GM12878 (cell line): ENCODE data around the gene AGR3. TPM values are rescaled to one million over a fixed set of nuclear protein-coding genes. Genes with fewer than 3 reads are reported as not detected.

Experiments
- ATAC-seq: fragments of 200-7000 bp; cut with Tn5 transposase; 3 replicates; pipeline ENCODE4 v1.9.1; 2020; ENCODE audit warnings: mild to moderate bottlenecking, moderate library complexity
- BruUV-seq: library from RNA; stranded (reverse); fragments of 400-500 nt; replicated peaks from 2 replicates; lab custom pipeline; 2021; lab: Mats Ljungman, UMichigan
- CTCF ChIA-PET: fragments of 300-600 bp; sonication (Branson Sonifier 250); formaldehyde crosslinking; extraction: SDS; loops from one replicate; lab custom pipeline; 2021; ENCODE audit warnings: inconsistent platforms; lab: Yijun Ruan, JAX
- POLR2A ChIA-PET: fragments of 350-600 bp; formaldehyde crosslinking; extraction: SDS; loops from one replicate; lab custom pipeline; 2021; ENCODE audit warnings: inconsistent platforms; lab: Charles Lee
- RAD21 ChIA-PET: fragments of 300-600 bp; sonication (Branson Sonifier 250); formaldehyde crosslinking; loops from one replicate; lab custom pipeline; 2023; ENCODE audit warnings: antibody characterized with exemption; ENCODE audit not compliant: unreplicated experiment; lab: Charles Lee
- SMC1A ChIA-PET: fragments of 300-600 bp; sonication (Branson Sonifier 250); formaldehyde crosslinking; loops from one replicate; lab custom pipeline; 2023; ENCODE audit not compliant: unreplicated experiment, uncharacterized antibody; lab: Charles Lee
- DNase-seq: peaks from one replicate; pipeline ENCODE4 v3.0.0-alpha.2; 2011; ENCODE audit warnings: low read depth, low spot score
- FAIRE-seq: peaks from 3 replicates; lab custom pipeline; 2011; peaks lifted over from hg19 to GRCh38; lab: Jason Lieb, UNC
- H2AFZ ChIP-seq: 2 replicates; pipeline ENCODE4 v1.6.0; 2011; ENCODE audit warnings: low read depth, low read length, control low read depth; ENCODE audit not compliant: control insufficient read depth
- H3K27ac ChIP-seq: 2 replicates; pipeline ENCODE4 v1.5.1; 2011; ENCODE audit warnings: control low read depth; ENCODE audit not compliant: control insufficient read depth, insufficient read depth
- H3K27me3 ChIP-seq, 2 experiments: replicated peaks in 1 of 2; 2 replicates each; pipeline versions ENCODE4 v1.6.0 to v1.6.1; 2011; ENCODE audit warnings: low read length in 1 of 2; ENCODE audit not compliant: control insufficient read depth in 2 of 2, insufficient read depth in 2 of 2
- H3K36me3 ChIP-seq, 2 experiments: 2 replicates each; pipeline ENCODE4 v1.5.1; 2011; ENCODE audit warnings: low read length in 1 of 2; ENCODE audit not compliant: control insufficient read depth in 2 of 2, insufficient read depth in 2 of 2
- H3K4me1 ChIP-seq: 2 replicates; pipeline ENCODE4 v1.6.1; 2011; ENCODE audit warnings: mild to moderate bottlenecking, low read length, moderate library complexity, mixed read lengths; ENCODE audit not compliant: control insufficient read depth, insufficient read depth
- H3K4me2 ChIP-seq: 2 replicates; pipeline ENCODE4 v1.6.0; 2011; ENCODE audit warnings: control low read depth; ENCODE audit not compliant: control insufficient read depth, insufficient read depth
- H3K4me3 ChIP-seq: fragments of 200-600 bp; sonication (generic); 2 replicates; pipeline ENCODE4 v1.5.1; 2016
- H3K79me2 ChIP-seq: 2 replicates; pipeline ENCODE4 v1.6.0; 2011; ENCODE audit warnings: low read length; ENCODE audit not compliant: control insufficient read depth, insufficient read depth
- H3K9ac ChIP-seq: 2 replicates; pipeline ENCODE4 v1.8.0; 2011; ENCODE audit warnings: low read length, control low read depth, mixed read lengths; ENCODE audit not compliant: control insufficient read depth, insufficient read depth
- H3K9me3 ChIP-seq: replicated peaks from 3 replicates; pipeline ENCODE4 v1.5.1; 2011; ENCODE audit warnings: mild to moderate bottlenecking, low read length; ENCODE audit not compliant: control insufficient read depth, insufficient read depth
- H4K20me1 ChIP-seq: 2 replicates; pipeline ENCODE4 v1.6.0; 2011; ENCODE audit not compliant: control insufficient read depth, insufficient read depth
- MTA3 ChIP-seq: IDR thresholded peaks from 2 replicates; pipeline ENCODE4 v1.6.1; 2012; ENCODE audit warnings: low read length, inconsistent platforms, borderline replicate concordance
- ZNF217 ChIP-seq: fragments of 450-650 bp; IDR thresholded peaks from 2 replicates; pipeline ENCODE4 v1.6.1; 2017; ENCODE audit warnings: antibody characterized with exemption, mild to moderate bottlenecking
- ZNF592 ChIP-seq: fragments of 450-650 bp; IDR thresholded peaks from 2 replicates; pipeline ENCODE4 v1.6.1; 2017; ENCODE audit warnings: mild to moderate bottlenecking, moderate library complexity
- in situ Hi-C: fragments of 300-500 bp; cut with MboI; formaldehyde crosslinking; loops from 9 replicates; pipeline ENCODE4 v1.14.3; 2018; ENCODE audit warnings: mixed read lengths
- intact Hi-C: fragments of 100-400 bp; cut with micrococcal nuclease; formaldehyde crosslinking; loops from one replicate; pipeline ENCODE4 v1.14.2; 2022; ENCODE audit not compliant: unreplicated experiment
- polyA plus RNA-seq, 11 experiments: library from polyadenylated mRNA; depleted of rRNA in 4 of 11; unstranded in 6 of 11; stranded (reverse) in 5 of 11; fragments of >200 nt; fragmentation: Nextera tagmentation in 4 of 11; fragmentation: Illumina TruSeq in 1 of 11; extraction: Ambion mirVana in 4 of 11; extraction: Trizol in 1 of 11; gene quantifications; 1 replicate in 1 of 11; 2 replicates in 10 of 11; pipeline versions ENCODE4 v1.2.1 to v1.2.3, GENCODE V29; 2011 to 2016; ENCODE audit warnings: inconsistent platforms in 2 of 11, missing spikeins in 2 of 11, low read depth in 1 of 11
- total RNA-seq, 4 experiments: library from RNA; depleted of rRNA in 3 of 4; stranded (reverse); fragments of >200 nt in 3 of 4; fragmentation: Illumina TruSeq in 1 of 4; extraction: Trizol in 1 of 4; gene quantifications; 2 replicates each; pipeline versions ENCODE4 v1.2.1 to v1.2.3, GENCODE V29; 2013 to 2021

The AGR3 gene
- total and polyA plus RNA-seq, 10 of the 15 experiments (the other 5 are each of a cell fraction or from before 2014, with no cell fraction given): not detected

GRCh38 chr7:16919440-16919839 lies 37.7 kb upstream of the AGR3 start:
- ATAC-seq (no peak), DNase-seq (no peak), FAIRE-seq (no peak)
- ChIA-PET CTCF (interaction anchor here (0.6 to 1.5 kb wide), 4 partner anchors 10 to 118 kb away, joined by 3 to 4 read pairs (median 3); no protein-coding TSS in a partner anchor), POLR2A (no interaction called here), SMC1A (interaction anchor here (1.7 to 2.5 kb wide), 2 partner anchors 11 kb away, joined by 3 to 11 read pairs; no protein-coding TSS in a partner anchor), RAD21 (no interaction called here)
- Histone ChIP-seq H3K27me3 (no peaks in the 10 kb centered on the region; a peak in 2 of 4 replicates), H3K9ac (no peak overlapping the region), H2AFZ (no peak overlapping the region), H3K4me3 (no peak overlapping the region), H4K20me1 (no peaks in the 10 kb centered on the region), H3K4me2 (no peak overlapping the region), H3K36me3 (no peaks in the 10 kb centered on the region), H3K79me2 (no peaks in the 10 kb centered on the region), H3K27ac (no peak overlapping the region), H3K4me1 (no peaks in the 10 kb centered on the region), H3K9me3 (no peaks in the 10 kb centered on the region)
- no TSS peak for BruUV-seq
- in situ Hi-C loops: no loop called here
- intact Hi-C loops: loop anchor here (2.0 to 5.0 kb wide), 3 partner anchors 222 to 843 kb away; no protein-coding TSS in a partner anchor
- TF ChIP-seq ZNF217 (no peak), MTA3 (no peak), ZNF592 (no peak)
- TF ChIP-seq, all 136 proteins: peak for 0
